Measurements from ENCODE around the gene BABAM2.

- TF ChIP-seq ZBTB21 (tag by site-specific recombination; IDR thresholded peaks at IDR 0.05) = no peak
- no peak for TF ChIP-seq ZNF184 (tag by site-specific recombination; IDR thresholded peaks at IDR 0.05)
Observed at GRCh38 chr2:28341208-28341891, 450.8 kb downstream of the BABAM2 start.
